ENCODE results near the gene ERC2.

DNA sequence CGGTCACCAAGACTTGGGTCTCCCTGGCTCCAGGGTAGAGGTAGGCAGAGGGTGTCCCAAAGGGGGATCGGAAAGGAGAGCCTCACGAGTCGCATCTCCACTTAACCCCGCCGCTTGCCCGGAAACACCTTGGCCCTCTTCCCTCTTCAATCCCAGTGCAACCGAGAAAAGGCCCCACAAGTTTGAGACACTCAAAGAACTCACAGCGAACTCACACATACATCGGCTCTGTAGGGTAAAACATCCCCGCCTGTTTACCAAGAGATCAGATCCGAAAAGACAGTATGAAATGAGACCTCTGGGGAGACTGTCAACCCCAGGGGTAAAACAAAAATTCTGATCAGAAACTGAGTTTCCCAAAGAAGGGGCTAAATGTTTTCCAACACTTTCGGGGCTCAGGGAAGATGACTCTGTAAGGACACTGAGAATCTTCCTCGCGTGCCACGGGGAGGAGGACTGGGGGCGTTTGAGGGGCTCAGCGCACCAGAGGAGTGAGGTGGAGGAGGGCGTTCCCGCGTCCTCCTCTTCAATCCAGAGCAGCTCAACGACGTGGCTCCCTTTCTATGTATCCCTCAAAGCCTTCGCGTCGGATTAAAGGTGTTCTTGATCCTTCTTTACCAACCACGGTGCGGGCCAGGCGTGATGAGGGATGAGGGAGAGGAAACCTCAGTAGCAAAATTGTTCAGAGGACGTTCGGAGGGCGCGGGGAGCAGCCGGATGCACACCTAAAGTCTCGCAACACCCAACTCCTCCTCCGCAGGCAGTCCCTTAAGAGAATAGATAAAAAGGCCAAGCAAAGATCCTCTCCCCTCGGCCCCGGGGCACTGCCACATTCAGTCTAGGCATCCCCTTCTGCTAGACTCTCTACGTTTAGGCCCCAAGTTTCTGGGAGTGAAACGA is 984.8 kb downstream of the ERC2 start:
- TF ChIP-seq POLR2A (IDR thresholded peaks at IDR 0.05; ENCODE audit: low read depth, low read length) (no peak), TAF1 (IDR thresholded peaks at IDR 0.05; ENCODE audit: low read depth, low read length) (no peak)
